HG03039 (cell line): ENCODE measurements around the gene EDA.
"Not testable (repeated sequence)": the region's sequence is repeated elsewhere in the genome, so short reads cannot be mapped to it uniquely, and the experiment has no call there.

Experiments used
- ATAC-seq: cut with Tn5 transposase; IDR thresholded peaks from one replicate; pipeline ENCODE4 v1.9.1; 2021; ENCODE audit warnings: mild to moderate bottlenecking, moderate library complexity; ENCODE audit not compliant: unreplicated experiment

EDA gene

GRCh38 chrX:69741721-69742120 lies 125.8 kb downstream of the EDA start:
- ATAC-seq = no peak

GRCh38 chrX:69746051-69746450 lies 130.1 kb downstream of the EDA start:
- no peak for ATAC-seq

GRCh38 chrX:69748055-69748454 lies 132.1 kb downstream of the EDA start:
- no peak for ATAC-seq

- ATAC-seq = no peak
Measured at GRCh38 chrX:69759921-69760625, 144.2 kb downstream of the EDA start.

GRCh38 chrX:69761633-69762032 lies 145.7 kb downstream of the EDA start:
- ATAC-seq = no peak

GRCh38 chrX:69762340-69762739 lies 146.4 kb downstream of the EDA start:
- ATAC-seq = no peak

- no peak for ATAC-seq
Measured at GRCh38 chrX:69793260-69793935, 177.5 kb downstream of the EDA start.

GRCh38 chrX:69795702-69796101 lies 179.8 kb downstream of the EDA start:
- ATAC-seq = no peak

- no peak for ATAC-seq
Measured at GRCh38 chrX:69807400-69807799, 191.5 kb downstream of the EDA start.

- no peak for ATAC-seq
Measured at GRCh38 chrX:69808375-69808774, 192.5 kb downstream of the EDA start.

GRCh38 chrX:69813677-69814076 lies 197.8 kb downstream of the EDA start:
- ATAC-seq = no peak

- ATAC-seq = no peak
Measured at GRCh38 chrX:69815063-69815462, 199.2 kb downstream of the EDA start.

GRCh38 chrX:69815519-69815918 lies 199.6 kb downstream of the EDA start:
- ATAC-seq = no peak

GRCh38 chrX:69844636-69845035 lies 228.7 kb downstream of the EDA start:
- no peak for ATAC-seq

- ATAC-seq = not testable (repeated sequence)
Measured at GRCh38 chrX:69859999-69860398, 244.1 kb downstream of the EDA start.

- no peak for ATAC-seq
Measured at GRCh38 chrX:69876221-69876620, 260.3 kb downstream of the EDA start.

- ATAC-seq = no peak
Measured at GRCh38 chrX:69884210-69884609, 268.3 kb downstream of the EDA start.

- no peak for ATAC-seq
Measured at GRCh38 chrX:69896046-69896445, 280.1 kb downstream of the EDA start.

- ATAC-seq = no peak
Measured at GRCh38 chrX:69900491-69900890, 284.6 kb downstream of the EDA start.

GRCh38 chrX:69906447-69906846 lies 290.5 kb downstream of the EDA start:
- ATAC-seq = no peak

GRCh38 chrX:69914781-69915180 lies 298.9 kb downstream of the EDA start:
- no peak for ATAC-seq

- no peak for ATAC-seq
Measured at GRCh38 chrX:69919749-69920148, 303.8 kb downstream of the EDA start.

- no peak for ATAC-seq
Measured at GRCh38 chrX:69932323-69932722, 316.4 kb downstream of the EDA start.
